GM12801 (cell line): ENCODE data around the gene PIP4K2A.

Source experiments
- CTCF ChIP-seq: IDR thresholded peaks from one replicate; pipeline ENCODE4 v1.5.1; 2011; ENCODE audit warnings: control low read depth; ENCODE audit not compliant: insufficient read length; ENCODE audit errors: extremely low read depth

PIP4K2A gene

DNA sequence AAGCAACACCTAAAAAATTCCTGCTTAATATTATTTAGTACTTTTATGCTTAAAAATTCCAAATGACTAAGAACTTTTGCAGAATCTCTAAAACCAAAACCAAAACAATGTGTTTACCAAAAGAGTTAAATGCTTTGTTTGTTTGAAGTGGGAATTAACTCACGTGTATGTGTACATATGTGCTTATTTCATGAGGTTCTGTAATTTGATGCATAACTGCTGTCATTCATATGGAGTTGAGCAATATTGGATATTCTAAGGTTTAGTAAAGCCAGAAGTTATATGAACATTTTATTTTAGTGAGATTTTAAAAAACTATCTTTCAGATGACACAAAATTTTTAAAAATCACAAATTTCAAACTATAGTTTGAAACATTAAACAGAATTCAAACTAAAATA is 157.1 kb downstream of the PIP4K2A start:
- TF ChIP-seq CTCF = no peak

DNA sequence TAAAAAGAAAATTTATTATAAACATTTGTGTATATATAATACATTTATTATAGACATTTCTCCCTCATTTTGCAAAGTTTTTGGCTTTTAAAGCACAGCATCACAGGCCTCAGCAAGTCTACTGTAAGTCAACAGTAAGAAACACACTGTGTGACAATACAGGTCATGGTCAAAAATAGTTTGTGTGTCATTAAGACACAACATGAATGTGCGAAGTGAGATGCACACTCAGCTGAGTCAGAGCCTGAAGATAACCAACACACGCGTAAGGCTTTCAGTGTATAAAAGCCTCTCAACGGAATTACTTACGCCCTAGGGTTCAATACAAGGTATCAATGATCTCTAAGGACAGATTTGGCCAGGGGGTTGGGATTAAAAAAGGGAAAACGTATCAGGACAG is 157.6 kb downstream of the PIP4K2A start:
- TF ChIP-seq CTCF = no peak

DNA sequence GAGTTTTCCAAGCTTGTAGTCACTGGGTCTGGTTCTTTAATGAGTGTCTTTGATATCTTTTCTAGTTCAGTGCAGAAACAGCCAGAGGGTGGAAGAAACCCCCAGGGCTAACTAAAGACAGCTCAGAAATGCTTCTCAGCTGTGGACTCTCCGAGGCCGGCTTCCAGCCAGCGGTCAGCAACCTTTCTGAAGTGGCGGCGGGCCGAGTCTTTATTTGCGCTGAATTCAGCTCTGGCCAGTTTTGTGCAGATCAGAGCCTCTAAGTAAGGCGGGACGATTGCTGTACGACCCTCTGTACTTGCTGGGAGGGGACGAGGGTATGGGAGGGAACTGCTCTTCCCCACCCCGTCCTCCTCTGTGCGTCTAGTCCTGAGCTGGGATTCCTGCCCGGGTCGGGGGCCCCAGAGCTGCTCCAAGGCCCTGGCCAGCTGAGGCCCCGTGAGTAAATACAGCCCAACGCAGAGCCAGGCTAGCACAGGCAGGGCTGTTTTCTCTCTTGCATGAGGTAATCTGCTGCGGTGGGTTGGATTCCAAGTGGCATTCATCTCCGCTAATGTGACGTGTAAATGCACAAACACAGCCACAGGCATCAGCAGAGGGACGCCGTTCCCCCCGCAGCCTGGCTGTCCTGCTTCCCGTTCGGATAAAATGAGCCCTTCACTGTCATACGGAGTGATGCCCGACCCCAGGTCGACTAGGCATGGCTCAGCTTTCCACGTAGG is 159.8 kb downstream of the PIP4K2A start:
- TF ChIP-seq CTCF = no peak

GRCh38 chr10:22553452-22553995 is 160.9 kb downstream of the PIP4K2A start:
- no peak for TF ChIP-seq CTCF

- TF ChIP-seq CTCF = no peak
Observed at GRCh38 chr10:22552888-22553378, 161.4 kb downstream of the PIP4K2A start.

GRCh38 chr10:22551681-22552365 is 162.6 kb downstream of the PIP4K2A start:
- TF ChIP-seq CTCF = no peak

DNA sequence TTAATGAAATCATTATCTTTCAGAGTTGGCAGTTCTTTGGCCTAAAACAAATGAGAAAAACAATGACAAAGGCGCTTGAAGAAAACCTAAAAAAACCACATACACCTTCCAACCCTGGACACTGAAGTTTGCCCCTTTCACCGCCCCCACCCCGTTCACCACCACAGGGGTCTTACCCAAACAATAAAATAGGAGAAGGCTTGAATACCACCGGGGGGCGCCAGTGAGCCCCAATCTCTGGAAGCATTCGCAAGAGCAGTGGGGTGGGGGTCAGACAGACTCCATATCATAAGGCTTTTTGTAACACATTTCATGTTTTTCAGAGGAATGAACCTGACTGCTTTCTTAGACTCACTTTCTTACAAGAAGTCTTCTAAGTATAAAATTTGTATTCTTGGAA is 163.6 kb downstream of the PIP4K2A start:
- TF ChIP-seq CTCF = no peak
